CD4-positive, alpha-beta T cell (primary cell): ENCODE data around the gene BLCAP. TPM values are rescaled to one million over a fixed set of nuclear protein-coding genes. Genes with fewer than 3 reads are reported as not detected.

Experiments used
- ATAC-seq: fragments of 200-7000 bp; cut with Tn5 transposase; one replicate; pipeline ENCODE4 v1.10.0; 2022; ENCODE audit warnings: mild to moderate bottlenecking; ENCODE audit not compliant: poor library complexity
- CTCF ChIA-PET: fragments of 350-600 bp; sonication (Branson Sonifier 250); formaldehyde crosslinking; loops from one replicate; lab custom pipeline; 2021; ENCODE audit warnings: antibody characterized with exemption, inconsistent platforms; lab: Charles Lee
- POLR2A ChIA-PET: fragments of 350-600 bp; sonication (Branson Sonifier 250); formaldehyde crosslinking; loops from one replicate; lab custom pipeline; 2021; ENCODE audit warnings: antibody characterized with exemption, inconsistent platforms; lab: Charles Lee
- DNase-seq, 14 experiments: peaks; one replicate each; pipeline ENCODE4 v3.0.0-alpha.2; 2013 to 2020; ENCODE audit warnings: mixed read lengths in 2 of 14
- H3K27ac ChIP-seq, 2 donors: one replicate each; pipeline versions ENCODE4 v1.5.1 to v1.7.0; 2013; ENCODE audit warnings: low read length in 2 of 2, low read depth in 1 of 2, mild to moderate bottlenecking in 1 of 2
- H3K27me3 ChIP-seq, 2 experiments: 1 replicate in 1 of 2; 2 replicates in 1 of 2; pipeline versions ENCODE4 v1.6.1 to v1.7.0; 2013; ENCODE audit warnings: low read length in 2 of 2, control low read depth in 1 of 2, mild to moderate bottlenecking in 1 of 2, moderate library complexity in 1 of 2; ENCODE audit not compliant: insufficient read depth in 2 of 2, control insufficient read depth in 1 of 2
- H3K36me3 ChIP-seq: one replicate; pipeline ENCODE4 v1.6.1; 2013; ENCODE audit warnings: low read length, control low read depth; ENCODE audit not compliant: insufficient read depth
- H3K4me1 ChIP-seq: one replicate; pipeline ENCODE4 v1.6.1; 2013; ENCODE audit warnings: low read length, control low read depth; ENCODE audit not compliant: insufficient read depth
- H3K4me3 ChIP-seq: one replicate; pipeline ENCODE4 v1.5.1; 2013; ENCODE audit warnings: mild to moderate bottlenecking, low read length, moderate library complexity
- H3K9me3 ChIP-seq, 2 experiments: 1 replicate in 1 of 2; 2 replicates in 1 of 2; pipeline versions ENCODE4 v1.6.1 to v1.7.0; 2013; ENCODE audit warnings: low read length in 2 of 2, mild to moderate bottlenecking in 2 of 2, control low read depth in 1 of 2, moderate library complexity in 1 of 2; ENCODE audit not compliant: control insufficient read depth in 1 of 2, insufficient read depth in 1 of 2
- H3K27ac Mint-ChIP-seq: one replicate; pipeline ENCODE4 v1.8.0; 2020; ENCODE audit warnings: mixed read lengths
- H3K27me3 Mint-ChIP-seq: one replicate; pipeline ENCODE4 v1.8.0; 2021; ENCODE audit warnings: mixed read lengths
- H3K36me3 Mint-ChIP-seq: one replicate; pipeline ENCODE4 v1.8.0; 2021; ENCODE audit warnings: low read depth, mixed read lengths
- H3K4me1 Mint-ChIP-seq: one replicate; pipeline ENCODE4 v1.8.0; 2021; ENCODE audit warnings: low read depth, mixed read lengths
- H3K4me3 Mint-ChIP-seq: one replicate; pipeline ENCODE4 v1.8.0; 2020; ENCODE audit warnings: mild to moderate bottlenecking, mixed read lengths
- H3K9me3 Mint-ChIP-seq: one replicate; pipeline ENCODE4 v1.8.0; 2020; ENCODE audit warnings: mixed read lengths
- CTCF ChIP-seq: fragments of 200-600 bp; IDR thresholded peaks from one replicate; pipeline ENCODE4 v1.8.0; 2022; ENCODE audit warnings: antibody characterized with exemption, mild to moderate bottlenecking
- intact Hi-C, 2 experiments: fragments of 100-400 bp; cut with DNase I in 1 of 2; cut with micrococcal nuclease in 1 of 2; formaldehyde crosslinking; loops; one replicate each; pipeline versions ENCODE4 v1.15.1 to v1.9.0; 2023 to 2025; cut with DNase I, micrococcal nuclease
- total RNA-seq, 174 experiments: library from RNA in 2 of 174; stranded (reverse) in 2 of 174; gene quantifications; one replicate each; pipeline ENCODE4 v1.2.3 and lab custom pipeline; 2021 to 2026

The BLCAP gene
- total RNA-seq, 2 experiments from 2014 or later = 59.4 to 60.1 TPM

GRCh38 chr20:37564388-37565133, 36.9 kb upstream of the BLCAP start:
- Mint-ChIP-seq H3K27ac (no peak overlapping the region), H3K9me3 (no peaks in the 10 kb centered on the region), H3K4me3 (no peak overlapping the region), H3K36me3 (no peaks in the 10 kb centered on the region), H3K27me3 (peaks cover 73% of the 10 kb centered on the region), H3K4me1 (peaks cover 4% of the 10 kb centered on the region)
- Histone ChIP-seq H3K27me3 (peaks cover 33 to 49% of the 10 kb centered on the region in 2 experiments), H3K9me3 (peaks cover 0 to 8% of the 10 kb centered on the region in 2 experiments), H3K4me1 (peaks cover 7% of the 10 kb centered on the region), H3K4me3 (no peak overlapping the region), H3K36me3 (no peaks in the 10 kb centered on the region), H3K27ac (no peak overlapping the region)
- POLR2A ChIA-PET = no interaction called here
- intact Hi-C loops = loop anchor here in 1 of 2 experiments (1.0 to 2.0 kb wide), 2 partner anchors 428 to 657 kb away; no protein-coding TSS in a partner anchor
- peak; percentile 71 for TF ChIP-seq CTCF
- CTCF ChIA-PET = interaction anchor here (1.2 kb wide), 1 partner anchor 70 kb away, joined by 3 read pairs; no protein-coding TSS in a partner anchor
- ATAC-seq = no peak
- peak in 13 of 14 experiments; percentile 3 to 64 (median 23) for DNase-seq

- ChIA-PET POLR2A (no interaction called here), CTCF (interaction anchor here (1.2 kb wide), 1 partner anchor 69 kb away, joined by 3 read pairs; no protein-coding TSS in a partner anchor)
These were observed 36.3 kb upstream of the BLCAP start for GRCh38 chr20:37564016-37564387.

More at GRCh38 chr20:37564016-37564387, 36.3 kb upstream of the BLCAP start:
- no peak overlapping the region for H3K27ac Mint-ChIP-seq
- no peak for TF ChIP-seq CTCF
- H3K4me3 Mint-ChIP-seq = no peak overlapping the region
- H3K4me1 Mint-ChIP-seq = peaks cover 4% of the 10 kb centered on the region
- peaks cover 0 to 8% of the 10 kb centered on the region in 2 experiments for H3K9me3 ChIP-seq
- H3K27me3 Mint-ChIP-seq = peaks cover 68% of the 10 kb centered on the region
- no peak overlapping the region for H3K4me3 ChIP-seq
- no peaks in the 10 kb centered on the region for H3K36me3 Mint-ChIP-seq
- H3K27ac ChIP-seq = no peak overlapping the region
- H3K36me3 ChIP-seq = no peaks in the 10 kb centered on the region
- ATAC-seq (no peak), DNase-seq (no peak)
- peaks cover 35 to 46% of the 10 kb centered on the region in 2 experiments for H3K27me3 ChIP-seq
- intact Hi-C loops = loop anchor here in 1 of 2 experiments (2.0 kb wide), 1 partner anchor 429 kb away; no protein-coding TSS in a partner anchor
- H3K9me3 Mint-ChIP-seq = no peaks in the 10 kb centered on the region
- H3K4me1 ChIP-seq = peaks cover 7% of the 10 kb centered on the region
